HK-2 (cell line): Measurements from ENCODE around the gene WDFY1.

Experiments used
- DNase-seq: peaks from one replicate; pipeline ENCODE4 v3.0.0-alpha.2; 2018; ENCODE audit not compliant: unreplicated experiment

WDFY1 gene

GRCh38 chr2:223856584-223856983 lies 88.6 kb downstream of the WDFY1 start:
- no peak for DNase-seq

GRCh38 chr2:223856021-223856420 lies 89.1 kb downstream of the WDFY1 start:
- DNase-seq: no peak

GRCh38 chr2:223855426-223855825 lies 89.7 kb downstream of the WDFY1 start:
- DNase-seq: no peak

GRCh38 chr2:223854741-223855140 lies 90.4 kb downstream of the WDFY1 start:
- DNase-seq: no peak

GRCh38 chr2:223853425-223853837 lies 91.7 kb downstream of the WDFY1 start:
- DNase-seq: no peak

GRCh38 chr2:223852281-223852795 lies 92.8 kb downstream of the WDFY1 start:
- no peak for DNase-seq

GRCh38 chr2:223847410-223847809 lies 97.7 kb downstream of the WDFY1 start:
- DNase-seq: no peak

GRCh38 chr2:223846515-223846914 lies 98.6 kb downstream of the WDFY1 start:
- no peak for DNase-seq

- no peak for DNase-seq
Observed at GRCh38 chr2:223841436-223842190, 103.5 kb downstream of the WDFY1 start.

- peak; percentile 71 for DNase-seq
Observed at GRCh38 chr2:223837287-223838061, 107.7 kb downstream of the WDFY1 start, which contains the start of gene AP1S3. TSS of gene AP1S3 (minus strand) at chr2:223837582. CDS start at chr2:223837450, 132 bp downstream.

GRCh38 chr2:223835701-223836532 lies 109.2 kb downstream of the WDFY1 start:
- no peak for DNase-seq

- no peak for DNase-seq
Observed at GRCh38 chr2:223834431-223834830, 110.7 kb downstream of the WDFY1 start.

GRCh38 chr2:223832241-223832903 lies 112.8 kb downstream of the WDFY1 start:
- DNase-seq: no peak

GRCh38 chr2:223829128-223829527 lies 116.0 kb downstream of the WDFY1 start:
- no peak for DNase-seq

- DNase-seq: no peak
Observed at GRCh38 chr2:223828314-223828713, 116.8 kb downstream of the WDFY1 start.

GRCh38 chr2:223826995-223827394 lies 118.1 kb downstream of the WDFY1 start:
- DNase-seq: no peak
